KMS-11 (cell line): ENCODE results near the gene AHRR.
"Not testable (repeated sequence)": the region's sequence is repeated elsewhere in the genome, so short reads cannot be mapped to it uniquely, and the experiment has no call there.

Experiments used
- H2AFZ ChIP-seq: fragments of 200-600 bp; sonication (generic); 2 replicates; pipeline ENCODE4 v1.6.1; 2016; ENCODE audit warnings: antibody characterized with exemption, mixed run types, low read depth
- H3K27ac ChIP-seq: fragments of 200-600 bp; sonication (generic); 2 replicates; pipeline ENCODE4 v1.6.1; 2016; ENCODE audit warnings: mild to moderate bottlenecking, mixed run types
- H3K27me3 ChIP-seq: fragments of 200-600 bp; sonication (generic); 2 replicates; pipeline ENCODE4 v1.6.1; 2017; ENCODE audit warnings: mild to moderate bottlenecking, low read depth, mixed run types, moderate library complexity; ENCODE audit not compliant: insufficient read depth
- H3K36me3 ChIP-seq: fragments of 200-600 bp; sonication (generic); 2 replicates; pipeline ENCODE4 v1.6.1; 2017; ENCODE audit warnings: mild to moderate bottlenecking, mixed run types; ENCODE audit not compliant: insufficient read depth
- H3K4me1 ChIP-seq: fragments of 200-600 bp; sonication (generic); 2 replicates; pipeline ENCODE4 v1.6.1; 2016; ENCODE audit warnings: mild to moderate bottlenecking, low read depth, mixed run types; ENCODE audit not compliant: poor library complexity, severe bottlenecking
- H3K4me2 ChIP-seq: fragments of 200-600 bp; sonication (generic); 2 replicates; pipeline ENCODE4 v1.7.0; 2016; ENCODE audit warnings: mild to moderate bottlenecking, mixed run types
- H3K4me3 ChIP-seq: fragments of 200-600 bp; sonication (generic); IDR thresholded peaks from 2 replicates; pipeline ENCODE4 v1.6.1; 2017; ENCODE audit warnings: low read depth, low read length, mixed read lengths; ENCODE audit not compliant: insufficient read depth
- H3K79me2 ChIP-seq: fragments of 200-600 bp; sonication (generic); 2 replicates; pipeline ENCODE4 v1.6.1; 2016; ENCODE audit warnings: low read depth, mixed run types; ENCODE audit not compliant: insufficient read depth
- H3K9ac ChIP-seq: fragments of 200-600 bp; sonication (generic); 2 replicates; pipeline ENCODE4 v1.6.1; 2016; ENCODE audit warnings: mild to moderate bottlenecking, mixed run types
- H4K20me1 ChIP-seq: fragments of 200-600 bp; sonication (generic); 2 replicates; pipeline ENCODE4 v1.6.1; 2016; ENCODE audit warnings: mild to moderate bottlenecking, mixed run types; ENCODE audit not compliant: insufficient read depth
- TF ChIP-seq, protein P1 (sequence below): fragments of 200-600 bp; sonication (generic); conservative IDR thresholded peaks from 2 replicates; pipeline ENCODE4 v1.6.1; 2017; ENCODE audit warnings: low read depth, mild to moderate bottlenecking, antibody characterized with exemption, low read length, moderate library complexity, mixed read lengths

AHRR gene

DNA sequence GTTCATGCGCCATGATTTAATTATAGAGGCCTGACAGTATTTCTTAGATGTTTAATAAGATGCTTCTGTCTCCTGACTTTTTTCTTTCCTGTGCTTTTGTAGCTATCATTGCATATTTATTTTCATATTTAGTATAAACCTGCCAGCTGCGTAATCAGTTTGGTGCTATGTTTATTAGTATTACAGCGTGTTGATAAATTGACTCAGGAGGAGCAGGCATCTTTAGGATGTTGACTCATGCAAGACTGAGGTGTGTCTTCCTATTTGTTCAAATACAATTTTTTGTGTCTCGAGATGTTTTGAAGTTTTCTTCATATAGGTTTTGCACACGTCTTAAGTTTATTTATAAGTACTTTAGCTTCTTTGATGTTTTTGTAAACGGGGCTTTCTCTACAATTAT is 85.5 kb downstream of the AHRR start:
- TF ChIP-seq, protein P1, sequence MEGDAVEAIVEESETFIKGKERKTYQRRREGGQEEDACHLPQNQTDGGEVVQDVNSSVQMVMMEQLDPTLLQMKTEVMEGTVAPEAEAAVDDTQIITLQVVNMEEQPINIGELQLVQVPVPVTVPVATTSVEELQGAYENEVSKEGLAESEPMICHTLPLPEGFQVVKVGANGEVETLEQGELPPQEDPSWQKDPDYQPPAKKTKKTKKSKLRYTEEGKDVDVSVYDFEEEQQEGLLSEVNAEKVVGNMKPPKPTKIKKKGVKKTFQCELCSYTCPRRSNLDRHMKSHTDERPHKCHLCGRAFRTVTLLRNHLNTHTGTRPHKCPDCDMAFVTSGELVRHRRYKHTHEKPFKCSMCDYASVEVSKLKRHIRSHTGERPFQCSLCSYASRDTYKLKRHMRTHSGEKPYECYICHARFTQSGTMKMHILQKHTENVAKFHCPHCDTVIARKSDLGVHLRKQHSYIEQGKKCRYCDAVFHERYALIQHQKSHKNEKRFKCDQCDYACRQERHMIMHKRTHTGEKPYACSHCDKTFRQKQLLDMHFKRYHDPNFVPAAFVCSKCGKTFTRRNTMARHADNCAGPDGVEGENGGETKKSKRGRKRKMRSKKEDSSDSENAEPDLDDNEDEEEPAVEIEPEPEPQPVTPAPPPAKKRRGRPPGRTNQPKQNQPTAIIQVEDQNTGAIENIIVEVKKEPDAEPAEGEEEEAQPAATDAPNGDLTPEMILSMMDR, result no peak
- Histone ChIP-seq H4K20me1 (no peaks in the 10 kb centered on the region), H3K9ac (no peak overlapping the region), H3K4me3 (no peak overlapping the region), H3K4me1 (no peaks in the 10 kb centered on the region), H3K36me3 (no peaks in the 10 kb centered on the region), H3K27ac (no peak overlapping the region), H3K4me2 (no peak overlapping the region), H3K27me3 (no peaks in the 10 kb centered on the region; the same call in 1 of the 2 replicates), H3K79me2 (no peaks in the 10 kb centered on the region), H2AFZ (no peak overlapping the region)

DNA sequence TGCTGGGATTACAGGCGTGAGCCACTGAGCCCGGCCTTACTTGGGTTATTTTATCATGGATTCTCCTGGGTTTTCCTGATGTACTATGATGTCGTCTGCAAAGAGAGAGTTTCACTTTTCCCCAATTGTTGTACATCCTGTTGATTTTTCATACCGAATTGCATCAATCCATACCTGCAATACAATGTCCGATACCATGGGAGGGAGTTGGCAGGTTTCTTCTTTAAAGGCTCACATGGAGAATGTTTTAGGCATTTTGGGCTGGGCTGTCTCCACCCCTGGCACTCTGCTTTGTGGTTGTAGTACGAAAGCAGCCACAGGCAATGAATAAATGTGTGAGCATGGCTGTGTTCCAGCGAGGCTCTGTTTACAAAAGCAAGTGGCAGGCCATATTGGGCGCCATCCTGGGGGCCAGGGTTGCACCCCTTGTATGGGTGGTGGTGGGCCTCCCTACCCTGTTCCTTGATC is 86.3 kb downstream of the AHRR start:
- no peaks in the 10 kb centered on the region; the same call in 1 of the 2 replicates for H3K27me3 ChIP-seq
- no peaks in the 10 kb centered on the region for H4K20me1 ChIP-seq
- H2AFZ ChIP-seq, result no peak overlapping the region
- TF ChIP-seq, protein P1, result no peak
- H3K79me2 ChIP-seq, result no peaks in the 10 kb centered on the region
- no peak overlapping the region for H3K4me3 ChIP-seq
- no peaks in the 10 kb centered on the region for H3K36me3 ChIP-seq
- no peak overlapping the region for H3K4me2 ChIP-seq
- no peak overlapping the region for H3K9ac ChIP-seq
- H3K27ac ChIP-seq, result no peak overlapping the region
- H3K4me1 ChIP-seq, result no peaks in the 10 kb centered on the region

GRCh38 chr5:410911-411517 is 89.5 kb downstream of the AHRR start:
- Histone ChIP-seq H3K27me3 (no peaks in the 10 kb centered on the region), H3K4me1 (no peaks in the 10 kb centered on the region), H3K9ac (no peak overlapping the region), H3K79me2 (no peaks in the 10 kb centered on the region), H3K4me2 (no peak overlapping the region), H4K20me1 (no peaks in the 10 kb centered on the region), H2AFZ (no peak overlapping the region), H3K4me3 (no peak overlapping the region), H3K36me3 (no peaks in the 10 kb centered on the region), H3K27ac (no peak overlapping the region)
- TF ChIP-seq, protein P1, result no peak

DNA sequence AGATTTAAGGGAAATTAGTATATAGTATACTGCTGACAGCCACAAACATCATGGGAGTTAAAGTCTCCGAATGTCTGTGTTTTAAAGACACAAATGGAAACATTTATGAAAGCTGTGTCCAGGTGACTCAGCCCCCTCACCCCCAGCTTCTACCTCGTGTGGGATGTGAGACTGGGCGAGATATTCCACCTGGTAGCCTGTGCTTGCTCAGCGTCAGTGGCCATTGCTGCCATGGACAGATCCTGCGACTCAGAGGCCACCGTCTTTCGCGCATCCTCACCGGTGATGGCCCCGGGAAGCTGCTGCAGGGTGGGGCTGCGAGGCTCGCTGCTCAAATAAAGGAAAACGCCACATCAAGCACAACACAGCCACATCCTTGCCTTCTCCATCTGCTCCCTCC is 90.2 kb downstream of the AHRR start:
- H3K27ac ChIP-seq, result no peak overlapping the region

DNA sequence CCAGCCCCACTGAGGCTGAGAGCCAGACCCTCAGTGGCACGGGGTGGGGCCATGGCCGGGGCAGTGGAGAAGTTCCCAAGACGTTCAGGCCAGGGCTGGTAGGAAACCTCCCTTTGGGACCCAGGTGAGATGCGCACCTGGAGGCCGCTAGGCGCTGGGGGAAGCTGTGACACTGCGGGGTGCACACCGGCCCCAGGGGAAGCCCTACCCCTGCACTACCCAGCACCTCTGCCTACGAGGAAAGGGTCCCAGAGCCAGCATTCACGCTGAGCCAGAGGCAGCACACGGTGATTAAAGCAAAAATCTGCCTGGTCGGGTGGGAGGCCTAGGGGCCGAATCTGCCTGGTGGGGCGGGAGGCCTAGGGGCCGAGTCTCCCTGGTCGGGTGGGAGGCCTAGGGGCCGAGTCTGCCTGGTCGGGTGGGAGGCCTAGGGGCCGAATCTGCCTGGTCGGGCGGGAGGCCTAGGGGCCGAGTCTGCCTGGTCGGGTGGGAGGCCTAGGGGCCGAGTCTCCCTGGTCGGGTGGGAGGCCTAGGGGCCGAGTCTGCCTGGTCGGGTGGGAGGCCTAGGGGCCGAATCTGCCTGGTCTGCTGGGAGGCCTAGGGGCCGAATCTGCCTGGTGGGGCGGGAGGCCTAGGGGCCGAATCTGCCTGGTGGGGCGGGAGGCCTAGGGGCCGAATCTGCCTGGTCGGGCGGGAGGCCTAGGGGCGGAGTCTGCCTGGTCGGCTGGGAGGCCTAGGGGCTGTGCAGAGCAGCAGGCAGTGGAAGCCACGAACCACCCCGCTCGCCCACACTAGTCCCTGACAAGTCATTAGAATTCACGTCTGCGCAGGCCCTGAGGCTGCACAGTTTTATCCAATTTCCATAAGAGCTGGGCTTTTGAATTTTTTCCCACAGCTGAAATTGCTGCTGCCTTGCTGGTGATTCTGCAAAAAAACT is 93.7 kb downstream of the AHRR start:
- H3K79me2 ChIP-seq, H3K36me3 ChIP-seq, H3K4me2 ChIP-seq, H3K27me3 ChIP-seq, H3K9ac ChIP-seq, H2AFZ ChIP-seq, H3K4me1 ChIP-seq, H3K27ac ChIP-seq, H4K20me1 ChIP-seq, H3K4me3 ChIP-seq: not testable (repeated sequence)

More for the DNA sequence above, 90.2 kb downstream of the AHRR start:
- no peaks in the 10 kb centered on the region for H3K79me2 ChIP-seq
- no peaks in the 10 kb centered on the region for H4K20me1 ChIP-seq
- H3K9ac ChIP-seq, result no peak overlapping the region
- no peaks in the 10 kb centered on the region for H3K36me3 ChIP-seq
- H3K4me2 ChIP-seq, result no peak overlapping the region
- H3K4me3 ChIP-seq, result no peak overlapping the region
- no peaks in the 10 kb centered on the region for H3K27me3 ChIP-seq
- TF ChIP-seq, protein P1, result no peak
- no peak overlapping the region for H2AFZ ChIP-seq
- H3K4me1 ChIP-seq, result no peaks in the 10 kb centered on the region
